NCI-H1417 (cell line): ENCODE data around the gene SLX9.
A peak's percentile ranks its signal among the peaks of the same experiment; 100 is the strongest.

Experiments used
- DNase-seq, 3 experiments: peaks; one replicate each; lab custom pipeline; 2025; lab: John Stamatoyannopoulos, UW

SLX9 gene

DNA sequence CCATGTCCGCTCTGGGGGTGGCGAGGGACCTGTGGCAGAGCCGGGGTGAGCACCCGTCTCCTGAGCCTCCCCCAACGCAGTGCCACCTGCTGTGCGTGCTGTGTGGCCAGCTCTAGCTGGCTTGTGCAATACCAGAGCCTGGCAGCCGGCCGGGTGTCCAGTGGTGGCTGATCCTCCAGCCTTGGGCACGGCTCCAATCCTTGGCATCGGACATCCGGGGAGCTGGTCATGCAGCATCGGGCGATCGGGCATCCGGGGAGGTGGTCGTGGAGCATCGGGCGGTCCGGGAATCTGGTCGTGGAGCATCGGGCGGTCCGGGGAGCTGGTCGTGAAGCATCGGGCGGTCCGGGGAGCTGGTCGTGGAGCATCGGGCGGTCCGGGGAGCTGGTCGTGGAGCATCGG is 8.1 kb downstream of the SLX9 start:
- no peak for DNase-seq

DNA sequence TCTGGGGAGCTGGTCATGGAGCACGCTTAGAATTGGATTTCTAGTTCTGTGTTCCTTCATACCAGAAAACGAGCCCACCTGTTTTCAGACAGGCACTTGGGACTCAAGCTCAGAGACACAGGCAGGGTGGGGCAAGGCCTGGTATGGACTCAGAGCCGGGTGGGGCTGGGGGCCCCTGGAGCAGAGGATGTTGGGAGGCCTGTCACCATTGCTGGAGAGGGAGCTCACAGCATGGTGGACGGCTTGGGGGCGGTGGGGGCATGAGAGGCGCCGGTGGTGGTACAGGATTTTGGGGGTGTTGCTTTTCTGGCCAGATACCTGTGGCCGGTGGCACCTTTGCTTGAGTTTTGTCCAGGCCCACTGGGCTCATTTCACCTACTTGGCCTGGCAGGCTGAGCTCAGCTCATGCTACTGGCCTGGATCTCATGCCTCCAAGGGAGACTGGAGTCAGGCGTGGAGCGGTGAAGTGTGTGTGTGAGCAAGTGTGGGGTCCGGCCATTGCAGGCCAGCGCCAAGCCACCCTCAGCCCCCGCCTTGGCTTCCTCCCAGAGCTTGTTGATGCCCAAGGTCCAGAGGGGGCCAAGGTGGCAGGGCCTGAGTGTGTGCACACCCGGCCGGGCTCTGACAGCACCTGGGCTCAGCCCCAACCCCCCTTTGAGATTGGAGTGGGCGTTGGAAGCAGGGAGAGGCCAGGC is 8.7 kb downstream of the SLX9 start:
- no peak for DNase-seq

DNA sequence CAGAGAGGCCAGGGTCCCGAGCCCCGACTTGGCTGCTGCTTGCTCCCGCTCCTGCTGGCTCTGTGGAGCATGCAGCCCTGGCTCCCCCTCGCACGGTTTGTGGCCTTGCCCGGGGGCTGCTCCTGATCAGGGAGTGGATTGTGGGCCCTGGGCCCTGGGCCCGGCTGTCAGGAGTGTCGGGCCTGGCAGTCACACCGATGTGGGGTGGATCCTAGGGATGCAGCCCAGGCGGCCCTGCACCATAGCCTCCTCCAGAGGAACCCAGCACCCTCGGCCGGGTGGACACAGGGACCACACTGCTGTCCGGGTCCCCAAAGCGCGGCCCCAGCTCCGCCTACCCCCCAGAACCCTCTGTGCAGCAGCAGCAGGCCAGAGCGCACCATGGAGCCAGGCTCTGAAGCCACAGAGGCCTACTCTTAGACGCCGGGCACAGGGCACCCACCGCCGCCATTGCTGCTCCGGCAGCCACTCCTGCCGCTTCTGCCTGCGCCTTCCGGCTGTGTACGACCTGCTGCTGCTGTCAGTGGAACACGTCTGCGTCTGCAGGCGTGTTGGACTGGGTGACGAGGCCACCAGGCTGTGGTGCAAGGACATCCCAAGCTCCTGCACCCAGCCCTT is 9.4 kb downstream of the SLX9 start:
- no peak for DNase-seq

DNA sequence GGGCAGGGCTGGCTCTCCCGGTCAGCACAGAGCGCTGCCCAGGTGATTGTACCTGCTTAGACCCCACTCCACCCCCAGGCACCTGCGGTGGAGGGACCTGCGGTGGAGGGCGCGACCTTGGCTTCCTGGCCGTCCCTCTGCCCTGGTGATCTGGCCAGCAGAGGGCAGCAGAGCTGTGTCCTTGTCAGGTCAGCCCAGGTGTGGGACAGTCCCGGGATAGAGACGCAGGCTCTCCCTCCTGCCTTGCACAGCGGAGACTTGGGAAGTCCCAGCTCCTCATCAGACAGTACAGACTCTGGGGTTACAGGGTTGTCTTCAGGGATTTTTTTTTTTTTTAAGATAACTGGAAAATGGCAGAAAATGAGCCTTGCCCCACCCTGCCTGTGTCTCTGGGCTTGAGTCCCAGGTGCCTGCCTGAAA is 10.0 kb downstream of the SLX9 start:
- peak; percentile 26 to 75 (median 66) for DNase-seq

DNA sequence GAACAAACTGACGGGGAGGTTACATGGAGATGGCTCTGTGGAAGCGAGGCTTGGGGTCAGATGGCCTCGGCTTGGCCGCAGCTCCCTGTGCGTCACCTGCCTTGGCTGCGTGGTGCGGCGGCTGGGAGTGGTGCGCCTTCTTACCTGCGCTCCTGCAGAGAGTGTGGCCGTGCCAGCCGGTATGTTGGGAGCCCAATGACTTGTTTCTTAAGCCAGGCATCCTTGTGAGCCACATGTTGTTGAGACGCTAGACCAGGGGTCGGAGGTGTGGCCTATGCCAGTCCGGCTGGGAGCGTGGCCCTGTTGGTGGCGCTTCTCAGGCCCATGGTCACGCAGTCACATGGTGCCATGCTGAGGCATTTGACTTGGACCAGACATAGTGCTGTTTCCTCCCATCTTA is 10.5 kb downstream of the SLX9 start:
- no peak for DNase-seq

DNA sequence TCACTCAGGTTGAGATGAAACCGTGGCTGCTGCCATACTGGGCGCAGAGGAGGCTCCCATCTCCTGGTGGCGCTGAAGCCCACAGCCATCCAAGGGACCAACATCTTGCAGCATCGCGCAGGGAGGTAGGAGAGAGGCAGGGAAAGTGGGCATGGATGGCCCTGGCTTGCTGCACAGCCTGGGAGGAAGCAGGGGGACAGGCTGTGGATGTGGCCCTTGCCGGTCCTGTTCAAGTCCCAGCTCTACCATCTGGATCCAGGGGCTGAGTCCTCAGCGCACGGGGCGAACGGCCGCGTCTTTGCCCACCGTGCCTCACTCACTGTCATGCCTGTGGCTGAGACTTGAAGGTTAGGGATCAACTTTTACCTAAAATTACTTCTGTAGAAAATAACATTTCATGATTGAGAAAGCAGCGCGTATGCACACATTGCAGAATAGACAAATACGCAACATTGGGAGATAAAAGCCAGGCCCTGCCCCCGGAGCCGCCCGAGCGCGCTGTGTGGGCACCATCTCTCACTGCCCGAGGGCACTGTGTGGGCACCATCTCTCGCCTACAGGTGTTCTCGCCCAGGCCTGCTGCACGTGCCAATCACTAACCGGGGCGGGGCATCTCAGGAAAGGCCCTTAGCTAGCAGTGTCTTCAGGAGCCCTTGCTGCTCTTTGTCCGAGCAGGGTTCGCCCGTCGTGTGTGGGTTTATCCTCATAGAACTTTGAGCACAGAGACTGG is 11.5 kb downstream of the SLX9 start:
- no peak for DNase-seq

DNA sequence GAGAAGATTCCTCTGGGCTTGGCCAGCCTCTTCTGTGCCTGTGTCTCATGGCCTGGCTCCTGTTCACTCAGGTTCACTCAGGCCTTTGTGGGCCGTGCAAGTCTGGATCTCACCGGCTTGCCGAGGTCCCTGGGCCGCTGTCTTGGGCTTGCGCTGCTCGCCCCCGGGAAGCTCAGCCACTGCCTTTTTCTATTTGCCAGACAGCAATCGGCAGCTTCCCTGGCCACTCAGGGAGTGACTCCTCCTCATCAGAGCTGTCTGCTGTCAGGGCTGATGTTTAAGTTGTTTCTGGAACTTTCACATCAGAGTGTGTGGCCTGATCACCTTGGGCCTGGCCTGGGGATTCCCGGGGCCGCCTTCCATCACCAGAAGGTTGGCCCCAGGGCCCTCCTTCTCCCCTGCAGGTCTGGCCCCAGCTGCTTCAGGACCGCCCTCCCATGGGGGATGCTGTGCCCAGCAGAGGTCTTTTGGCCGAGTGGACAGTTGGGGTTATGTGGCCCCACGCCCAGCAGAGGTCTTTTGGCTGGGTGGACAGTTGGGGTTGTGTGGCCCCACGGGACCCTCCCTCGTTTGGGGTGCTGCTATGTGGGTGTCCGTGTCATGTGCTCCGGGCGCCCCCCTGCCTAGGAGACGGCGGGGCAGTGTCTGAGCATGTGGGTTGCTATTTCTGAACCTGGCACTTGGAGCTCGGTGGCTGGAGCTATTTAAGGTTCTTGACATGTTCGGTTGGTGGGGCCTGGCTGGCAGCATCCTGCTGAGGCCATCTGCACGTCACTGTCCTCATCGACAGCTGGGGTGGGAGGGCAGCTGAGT is 12.5 kb downstream of the SLX9 start:
- no peak for DNase-seq

DNA sequence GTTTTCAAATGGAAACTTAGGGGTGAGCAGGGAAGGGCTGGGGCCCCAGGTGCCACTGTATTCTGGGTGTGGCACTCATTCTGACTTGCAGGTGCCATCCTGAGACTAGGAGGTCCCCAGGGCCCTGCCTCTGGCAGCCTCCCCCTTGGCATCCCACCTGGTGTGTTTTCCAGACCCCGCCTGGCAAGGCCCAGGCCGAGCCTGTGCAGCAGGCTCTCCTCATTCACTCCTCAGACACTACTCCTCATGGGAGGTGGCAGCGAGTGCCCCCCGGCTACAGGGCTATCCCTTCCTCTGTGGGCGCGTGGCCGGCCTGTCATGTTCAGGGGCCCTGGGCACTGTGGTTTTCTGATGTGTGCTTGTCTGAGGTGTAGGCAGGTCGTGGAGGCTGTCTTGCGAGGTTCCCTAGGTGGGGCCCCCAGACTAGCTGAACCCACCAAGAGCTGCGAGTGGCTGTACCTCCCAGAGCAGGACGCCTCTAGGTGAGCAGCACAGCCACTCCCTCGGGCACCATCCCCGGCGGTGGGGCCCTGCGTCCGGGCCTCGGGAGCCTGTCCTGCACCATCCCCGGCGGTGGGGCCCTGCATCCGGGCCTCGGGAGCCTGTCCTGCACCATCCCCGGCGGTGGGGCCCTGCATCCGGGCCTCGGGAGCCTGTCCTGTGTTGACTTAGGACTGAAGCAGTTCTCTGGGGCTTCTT is 13.2 kb downstream of the SLX9 start:
- no peak for DNase-seq

DNA sequence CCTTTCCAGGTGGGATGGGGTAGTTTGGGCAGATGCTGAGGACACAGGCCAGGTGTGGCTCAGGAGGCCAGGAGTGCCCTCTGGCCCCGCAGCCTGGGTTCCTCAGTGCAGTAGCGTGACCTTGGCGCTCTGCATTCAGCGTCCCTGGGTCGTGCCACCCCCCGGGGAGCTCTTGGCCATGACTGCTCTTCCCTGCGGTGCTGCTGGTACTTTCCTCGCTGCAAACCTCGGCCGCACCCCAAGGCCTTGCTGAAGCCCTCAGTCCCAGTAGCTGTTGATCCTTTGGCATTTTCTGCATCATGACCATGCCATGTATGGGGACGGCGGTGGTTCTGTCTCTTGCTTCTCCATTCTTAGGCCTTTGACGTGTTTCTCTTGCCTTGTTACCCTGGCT is 13.8 kb downstream of the SLX9 start:
- DNase-seq = no peak

DNA sequence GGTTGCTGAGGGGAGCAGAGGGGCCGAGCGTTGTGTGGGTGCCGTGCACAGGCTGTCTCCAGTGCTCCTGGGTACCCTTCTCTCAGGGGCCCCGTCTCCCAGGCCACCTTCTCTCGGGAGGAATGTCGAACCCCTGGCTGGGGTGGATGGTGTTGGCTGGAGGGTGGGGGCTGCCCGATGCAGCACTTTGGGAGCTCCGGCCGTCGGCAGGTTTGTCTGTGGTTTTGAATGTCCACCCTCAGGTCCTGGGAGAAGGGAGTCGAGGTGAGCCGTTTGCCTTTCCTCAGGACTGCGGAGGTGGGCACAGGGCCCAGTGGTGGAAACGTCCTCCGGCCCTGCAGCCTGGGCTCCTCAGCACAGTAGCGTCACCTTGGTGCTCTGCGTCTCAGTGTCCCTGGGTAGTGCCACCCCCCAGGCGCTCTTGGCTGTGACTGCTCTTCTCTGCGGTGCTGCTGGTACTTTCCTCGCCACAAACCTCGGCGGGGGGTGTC is 14.5 kb downstream of the SLX9 start:
- no peak for DNase-seq

DNA sequence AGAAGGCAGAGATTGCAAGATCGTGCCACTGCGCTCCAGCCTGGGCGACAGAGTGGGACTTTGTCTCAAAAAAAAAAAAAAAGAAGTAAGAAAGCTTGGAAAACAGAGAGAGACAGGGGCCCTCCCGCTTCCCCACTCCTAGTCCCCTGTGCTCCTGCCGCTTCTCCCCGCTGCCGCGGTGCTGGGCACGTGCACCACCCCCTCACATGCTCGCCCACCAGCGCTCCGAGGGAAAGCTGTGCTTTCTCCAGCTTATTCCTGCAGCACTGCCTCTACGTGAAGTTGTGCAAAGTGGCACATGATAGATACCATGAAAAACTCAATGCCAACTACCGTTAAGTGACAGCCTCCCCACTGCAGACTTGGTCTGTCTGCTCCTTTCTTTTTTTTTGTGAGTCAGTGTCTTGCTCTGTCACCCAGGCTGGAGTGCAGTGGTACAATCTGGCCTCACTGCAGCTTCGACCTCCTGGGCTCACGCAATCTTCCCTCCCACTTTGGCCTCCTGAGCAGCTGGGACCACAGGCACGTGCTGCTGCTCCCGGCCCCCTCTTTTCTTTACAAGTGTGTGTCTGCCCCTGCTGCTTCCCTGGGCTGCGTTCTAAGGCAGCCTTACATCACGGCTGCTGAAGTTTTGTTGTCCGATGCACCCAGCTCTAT is 15.4 kb downstream of the SLX9 start:
- no peak for DNase-seq

DNA sequence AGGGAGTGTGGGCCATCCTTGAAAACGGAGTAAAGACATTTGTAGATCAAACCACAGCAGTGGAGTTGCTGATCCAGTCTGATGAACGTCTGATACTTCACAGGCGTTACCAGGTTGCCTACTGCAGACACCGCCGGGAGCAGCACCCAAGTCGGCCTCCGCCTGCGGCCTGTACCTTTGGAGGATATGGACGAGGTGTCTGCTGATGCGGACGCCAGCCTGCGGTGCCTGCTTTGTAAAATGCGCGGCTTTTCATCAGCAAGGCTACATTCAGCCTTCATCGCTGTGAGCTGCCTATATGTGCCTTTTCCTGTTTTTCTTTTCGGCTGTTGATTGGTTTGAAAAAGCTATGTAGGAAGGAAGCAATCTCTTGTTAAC is 16.0 kb downstream of the SLX9 start:
- no peak for DNase-seq

DNA sequence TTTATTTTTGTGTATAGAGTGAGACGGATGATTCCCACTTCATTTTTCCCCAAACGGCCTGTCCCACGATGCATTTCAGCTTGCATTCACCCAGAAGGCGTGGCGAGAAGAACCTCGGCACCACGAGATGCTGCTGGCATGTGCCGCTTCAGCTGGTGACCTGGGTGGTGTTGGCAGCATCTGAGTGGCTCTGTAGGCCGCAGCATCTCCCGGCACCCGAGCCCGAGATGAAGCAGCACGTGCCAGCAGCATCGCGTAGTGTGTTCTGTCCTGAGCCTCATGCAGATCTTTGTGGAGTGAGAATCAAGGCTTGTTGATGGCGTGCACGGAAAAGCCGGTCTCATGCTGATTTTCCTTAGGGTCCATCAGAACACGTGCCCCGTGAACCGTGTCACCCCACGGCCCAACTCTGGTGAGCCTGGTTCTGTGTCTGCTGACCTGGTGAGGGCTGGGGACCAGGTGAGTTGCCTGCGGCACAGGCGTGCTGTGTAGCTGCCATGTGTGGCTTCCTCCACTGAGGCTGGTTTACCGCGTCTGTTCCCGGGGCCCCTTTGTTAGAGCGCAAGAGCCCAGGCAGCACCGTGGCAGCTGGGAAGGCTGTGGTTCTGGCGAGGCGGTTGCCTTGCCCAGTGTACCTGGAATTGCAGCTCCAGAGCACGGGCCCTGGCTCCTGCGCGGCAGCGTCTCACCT is 16.7 kb downstream of the SLX9 start:
- no peak for DNase-seq

DNA sequence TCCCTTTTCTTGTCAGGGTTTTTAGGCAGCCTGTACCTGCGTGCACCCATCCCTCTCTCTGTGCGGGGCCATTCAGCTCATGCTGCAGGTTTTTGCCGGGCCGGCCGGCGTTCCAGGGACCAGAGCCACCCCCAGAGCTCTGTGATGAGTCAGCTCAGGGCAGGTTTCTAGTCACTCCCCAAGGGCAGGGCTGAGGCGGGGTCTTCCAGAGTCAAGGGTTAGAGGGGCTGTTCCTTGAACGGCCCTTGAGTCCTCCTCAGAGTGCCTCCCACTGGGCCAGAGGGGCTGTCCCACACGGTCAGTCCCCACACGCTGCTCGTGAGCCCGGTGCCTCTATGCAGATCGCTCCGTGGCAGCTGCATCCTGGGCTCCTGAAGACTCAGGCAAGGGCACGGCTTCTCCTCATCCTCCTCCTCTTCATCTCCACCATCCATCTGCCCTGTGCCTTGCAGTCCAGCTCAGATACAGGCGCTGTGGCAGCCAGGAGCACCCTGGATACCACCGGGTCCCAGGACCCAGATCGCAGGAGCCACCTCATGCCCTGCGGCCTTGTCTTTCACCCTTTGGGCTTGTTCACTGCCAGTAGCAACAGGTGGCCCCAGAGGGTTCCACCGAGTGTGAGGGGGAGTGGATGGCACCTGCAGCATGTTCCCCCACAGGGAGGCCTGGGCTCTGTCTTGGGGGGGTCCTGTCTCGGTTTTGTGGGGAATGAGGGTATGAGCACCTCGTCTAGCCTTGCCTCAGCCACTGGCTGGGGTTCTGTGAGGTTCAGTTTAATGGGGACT is 17.4 kb downstream of the SLX9 start:
- DNase-seq = no peak

DNA sequence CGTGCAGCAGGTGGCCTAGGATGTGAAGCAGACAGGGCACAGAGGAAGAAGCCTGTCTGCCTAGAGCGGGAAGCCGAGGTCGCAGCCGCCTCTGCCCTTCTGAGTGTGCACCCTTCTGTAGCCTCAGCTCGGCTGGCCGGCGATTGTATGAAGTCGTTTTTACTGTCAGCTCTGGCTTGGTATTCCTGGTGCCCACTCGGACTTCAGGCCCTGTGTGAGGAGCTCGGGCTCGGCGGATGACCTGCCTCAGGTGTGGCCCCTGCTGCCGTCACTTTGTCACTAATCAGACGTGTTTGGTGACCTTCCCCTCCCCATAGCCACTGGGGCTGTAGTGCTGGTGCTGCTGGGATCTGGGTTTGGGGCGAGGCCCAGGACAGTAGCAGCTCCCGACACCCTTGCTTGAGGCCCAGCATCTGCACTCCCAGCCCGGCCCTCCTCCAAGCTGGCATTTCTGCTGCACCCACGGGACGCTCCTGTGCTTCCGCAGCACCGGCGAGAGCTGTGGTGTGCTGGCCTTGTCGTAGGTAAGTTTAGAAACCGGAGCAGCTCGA is 18.1 kb downstream of the SLX9 start:
- DNase-seq = no peak

DNA sequence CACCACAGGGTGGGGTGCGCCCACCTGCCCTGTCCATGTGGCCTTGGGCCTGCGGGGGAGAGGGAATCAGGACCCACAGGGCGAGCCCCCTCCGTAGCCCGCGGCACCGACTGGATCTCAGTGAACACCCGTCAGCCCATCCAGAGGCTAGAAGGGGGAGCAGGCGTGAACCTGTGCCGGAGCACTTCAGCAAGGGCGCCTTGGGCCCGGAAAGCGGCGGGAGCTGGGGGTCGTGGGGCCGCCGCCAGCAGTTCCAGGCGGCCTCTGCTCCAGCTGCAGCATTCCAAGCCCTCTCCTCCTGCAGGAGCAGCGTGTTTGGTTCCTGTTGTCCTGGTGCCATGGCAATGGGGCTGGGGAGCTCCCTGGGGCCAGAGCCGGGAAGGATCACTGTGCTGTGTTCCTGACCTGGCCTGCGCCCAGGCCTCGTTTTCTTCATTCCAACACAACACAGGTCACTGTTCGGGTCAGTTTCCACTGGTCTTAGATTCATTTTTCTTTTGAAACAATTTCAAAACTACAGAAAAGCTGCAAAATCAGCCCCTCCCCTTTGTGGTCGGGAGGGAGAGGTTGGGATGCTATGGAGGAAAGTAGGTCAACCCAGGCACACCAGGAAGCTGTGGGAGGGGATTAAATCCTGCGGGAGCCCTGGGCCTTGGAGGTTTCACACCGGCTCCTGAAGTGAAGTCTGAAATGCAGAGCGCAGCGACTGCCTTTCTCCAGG is 18.8 kb downstream of the SLX9 start:
- no peak for DNase-seq

DNA sequence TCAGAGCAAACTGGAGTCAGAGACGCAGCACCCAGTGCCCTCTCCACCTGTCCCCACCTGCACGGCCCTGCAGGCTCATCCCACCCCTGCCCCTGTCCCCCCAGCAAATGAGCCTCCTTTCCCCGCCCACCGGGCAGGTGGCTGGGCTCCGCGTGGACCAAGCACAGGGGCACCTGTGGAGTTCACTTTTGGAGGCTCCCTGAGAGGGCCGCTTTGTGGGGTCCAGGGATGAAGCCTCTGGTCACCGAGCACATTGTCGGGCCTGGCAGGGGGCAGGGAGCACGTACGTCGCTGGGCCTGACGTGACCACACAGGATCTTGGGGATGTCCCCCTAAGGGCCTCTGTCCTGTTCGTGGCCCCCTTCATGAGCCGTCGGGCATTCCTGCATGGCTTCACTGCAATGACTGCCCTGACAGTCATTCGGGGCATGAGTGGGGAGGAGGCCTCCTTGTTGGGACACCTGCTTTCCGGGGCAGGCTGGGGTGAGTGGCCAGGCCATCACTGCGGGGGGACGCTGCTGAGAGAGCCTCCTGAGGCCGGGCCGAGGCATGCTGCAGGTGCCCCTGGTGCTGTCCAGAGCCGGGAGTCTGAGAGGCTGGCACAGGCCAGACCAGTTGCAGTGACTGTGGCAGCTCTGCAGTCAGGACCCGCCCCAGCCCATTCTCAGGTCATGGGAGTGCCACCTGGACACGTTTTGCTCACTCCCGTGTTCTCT is 19.7 kb downstream of the SLX9 start:
- no peak for DNase-seq
